ENCODE measurements around the gene TPT1.
A peak's percentile ranks its signal among the peaks of the same experiment; 100 is the strongest.

TPT1 gene

DNA sequence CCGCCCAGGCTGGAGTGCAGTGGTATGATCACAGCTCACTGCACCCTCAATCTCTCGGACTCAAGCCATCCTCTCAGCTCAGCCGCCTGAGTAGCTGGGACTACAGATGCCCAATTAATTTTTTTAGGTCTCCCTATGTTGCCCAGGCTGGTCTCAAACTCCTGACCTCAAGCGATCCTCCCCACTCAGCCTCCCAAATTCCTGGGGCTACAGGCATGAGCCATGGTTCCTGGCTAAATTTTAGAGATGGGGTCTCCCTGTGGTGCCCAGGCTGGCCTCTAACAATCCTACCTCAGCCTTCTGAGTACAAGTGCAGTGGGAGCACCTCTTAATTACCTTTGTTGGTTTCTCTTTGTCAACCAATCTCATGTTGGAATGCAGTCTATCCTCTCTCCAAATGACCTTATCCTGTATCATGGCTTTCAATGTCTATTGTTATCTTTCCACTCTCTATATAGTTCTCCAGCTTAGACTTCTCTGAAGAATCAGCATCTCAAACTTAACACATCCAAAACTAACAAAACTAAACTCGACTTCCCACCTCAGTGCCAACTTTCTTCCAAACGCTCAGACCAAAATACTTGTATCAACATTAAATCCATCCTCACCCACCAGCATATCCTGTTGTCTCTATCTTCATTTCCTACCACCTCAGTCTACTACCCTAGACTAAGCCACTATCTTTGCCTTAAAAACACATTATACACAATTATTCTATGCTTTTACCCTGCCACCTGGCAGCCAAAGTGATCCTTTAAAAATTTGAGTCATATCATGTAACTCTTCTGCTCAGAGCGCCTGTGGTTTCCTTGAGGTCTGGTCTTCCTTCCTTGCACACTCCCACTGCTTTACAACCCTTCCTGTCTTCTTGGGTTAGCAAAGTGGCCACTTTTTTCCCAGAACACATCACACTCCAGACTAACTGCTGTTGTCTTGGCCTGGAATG is 6.7 kb downstream of the TPT1 start:
- peak; percentile 5 for DNase-seq (ENCODE audit: low spot score)

DNA sequence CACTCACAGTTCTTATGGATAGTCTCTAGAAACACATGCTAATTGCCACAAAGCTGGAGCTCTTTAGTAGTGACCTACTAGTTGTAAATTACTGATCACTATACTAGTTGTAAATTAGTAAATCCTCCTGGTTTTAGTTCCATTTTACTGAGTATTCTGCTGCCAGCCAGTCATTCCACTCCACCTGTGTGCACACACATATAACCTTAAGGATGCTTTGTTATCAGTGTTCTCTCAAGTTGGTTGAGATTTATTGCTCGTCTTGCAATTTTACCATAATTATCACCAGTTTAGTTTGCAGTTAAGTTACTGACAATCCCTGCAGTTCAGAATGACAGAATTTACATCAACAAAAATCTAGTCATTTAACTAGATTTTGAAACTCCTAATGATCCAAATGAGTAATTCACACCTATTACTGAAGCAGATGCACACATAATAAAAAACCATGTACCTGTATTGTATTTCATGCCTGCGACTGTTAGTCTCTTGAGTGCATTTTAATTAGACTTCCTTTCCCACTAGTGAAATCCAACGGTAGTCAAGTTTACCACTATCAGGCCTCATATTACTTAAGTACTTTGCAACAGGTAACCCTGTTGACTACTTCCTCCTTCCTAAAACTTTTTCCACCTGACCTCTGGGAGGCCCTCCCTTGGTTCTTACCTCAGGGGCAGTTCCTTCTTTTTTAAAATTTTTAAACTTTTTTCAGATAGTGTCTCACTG is 7.6 kb downstream of the TPT1 start:
- DNase-seq (ENCODE audit: low spot score), result no peak

DNA sequence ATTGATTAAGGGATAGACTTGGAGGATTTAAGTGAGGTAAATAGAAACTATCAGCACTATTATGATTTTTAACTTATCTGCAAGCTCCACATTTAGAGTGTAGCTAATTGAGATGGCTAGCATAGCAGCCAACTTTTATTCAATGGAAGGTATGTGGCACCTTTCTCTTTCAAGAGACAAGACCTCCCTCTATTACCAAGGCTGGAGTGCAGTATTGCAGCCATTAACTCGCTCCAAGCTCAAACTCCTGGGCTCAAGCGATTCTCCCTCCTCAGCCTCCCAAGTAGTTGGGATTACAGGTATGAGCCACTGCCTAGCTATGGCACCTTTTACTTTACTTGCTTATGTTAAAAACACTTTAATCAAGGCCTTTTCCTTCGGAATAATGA is 8.2 kb downstream of the TPT1 start:
- no peak for DNase-seq (ENCODE audit: low spot score)

DNA sequence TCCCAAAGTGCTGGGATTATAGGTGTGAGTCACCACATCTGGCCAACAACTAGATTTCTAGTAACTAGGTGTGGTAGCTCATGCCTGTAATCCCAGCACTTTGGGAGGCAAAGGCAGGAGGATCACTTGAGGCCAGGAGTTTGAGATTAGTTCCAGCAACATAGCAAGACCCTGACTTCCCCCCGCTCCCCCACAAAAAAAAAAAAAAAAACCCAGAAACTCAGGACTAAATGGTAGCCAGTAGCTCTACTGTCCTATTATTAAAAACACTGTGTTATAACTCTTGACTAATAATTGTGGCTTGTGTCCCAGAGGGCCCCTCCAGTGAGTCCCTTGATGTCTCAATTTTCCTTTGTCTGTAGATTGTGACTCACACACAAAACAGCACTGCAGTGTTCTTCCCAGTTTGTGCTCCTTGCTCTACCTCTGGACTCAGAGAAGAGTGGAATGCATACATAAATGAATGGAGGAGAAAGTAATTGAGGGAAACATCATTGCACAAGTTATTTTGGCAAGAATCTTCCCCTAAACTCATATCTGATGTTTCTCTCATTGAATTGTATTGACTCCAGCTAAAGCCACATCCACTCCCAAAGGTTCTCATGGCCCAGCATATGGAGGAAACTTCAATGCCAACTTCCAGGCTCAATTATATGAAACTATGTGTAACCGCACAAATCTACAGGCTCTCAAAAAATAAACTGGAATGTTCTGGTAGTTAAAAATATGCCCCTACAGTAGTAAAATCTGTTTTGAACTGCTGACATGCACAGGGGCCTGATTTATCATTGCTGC is 8.8 kb downstream of the TPT1 start:
- peak; percentile 82 for DNase-seq (ENCODE audit: low spot score)

DNA sequence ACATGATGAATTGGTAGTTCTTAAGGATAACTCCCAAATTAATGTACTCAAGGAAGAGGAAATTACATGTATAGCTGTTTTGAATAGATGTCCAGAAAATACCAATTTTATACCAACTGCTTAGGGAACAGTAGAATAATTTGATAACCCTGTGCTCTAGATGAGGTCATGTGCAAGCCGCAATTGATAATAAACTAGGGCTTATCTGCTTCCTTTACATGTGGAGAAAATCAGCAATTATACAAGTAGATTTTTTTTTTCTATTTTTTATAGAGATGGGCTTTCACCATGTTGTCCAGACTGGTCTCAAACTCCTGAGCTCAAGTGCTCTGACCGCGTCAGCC is 9.3 kb downstream of the TPT1 start:
- DNase-seq (ENCODE audit: low spot score), result no peak

DNA sequence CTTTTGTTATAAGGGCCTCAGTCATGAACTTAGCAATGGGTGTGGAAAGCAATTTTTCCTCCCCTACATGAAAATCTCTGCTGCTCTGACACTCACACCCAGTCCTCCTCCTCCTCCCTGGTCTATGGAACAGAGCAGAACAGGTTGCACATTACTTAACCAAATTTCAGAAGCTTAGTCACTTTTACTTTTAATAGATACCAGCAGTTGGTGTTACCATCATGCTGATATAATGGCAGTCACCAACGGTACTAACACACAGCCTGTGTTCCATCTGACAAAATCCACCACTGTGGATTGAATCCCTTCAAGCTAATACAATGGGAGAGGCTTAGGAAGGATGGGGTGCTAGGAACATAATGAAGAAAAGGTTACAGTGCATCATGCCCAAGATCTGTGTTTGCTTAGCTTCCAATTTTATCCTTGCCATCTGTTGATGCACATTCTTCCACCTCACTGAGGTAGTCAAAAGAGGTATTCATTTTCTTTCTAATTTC is 9.8 kb downstream of the TPT1 start:
- no peak for DNase-seq (ENCODE audit: low spot score)

DNA sequence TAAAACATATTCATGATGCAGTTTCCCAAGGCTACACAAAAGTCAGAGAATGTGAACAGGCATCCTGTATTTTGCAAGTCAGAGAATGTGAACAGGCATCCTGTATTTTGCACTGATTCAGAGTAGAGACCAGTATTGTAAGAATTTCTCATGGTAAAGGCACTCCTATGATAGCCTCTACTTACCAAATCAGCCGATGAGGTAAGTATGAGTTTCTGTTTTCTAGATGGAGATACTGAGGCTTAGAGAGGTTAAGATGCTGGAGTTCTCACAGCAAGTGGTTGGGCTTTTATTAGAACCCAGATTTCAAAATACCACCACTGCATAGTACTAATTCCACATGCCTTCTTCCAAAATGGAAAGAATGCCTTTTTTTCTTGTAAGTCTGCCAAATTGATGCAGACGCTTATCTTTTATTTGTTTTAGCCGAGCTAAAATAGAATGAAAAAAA is 12.3 kb downstream of the TPT1 start:
- DNase-seq (ENCODE audit: low spot score), result peak; percentile 41

DNA sequence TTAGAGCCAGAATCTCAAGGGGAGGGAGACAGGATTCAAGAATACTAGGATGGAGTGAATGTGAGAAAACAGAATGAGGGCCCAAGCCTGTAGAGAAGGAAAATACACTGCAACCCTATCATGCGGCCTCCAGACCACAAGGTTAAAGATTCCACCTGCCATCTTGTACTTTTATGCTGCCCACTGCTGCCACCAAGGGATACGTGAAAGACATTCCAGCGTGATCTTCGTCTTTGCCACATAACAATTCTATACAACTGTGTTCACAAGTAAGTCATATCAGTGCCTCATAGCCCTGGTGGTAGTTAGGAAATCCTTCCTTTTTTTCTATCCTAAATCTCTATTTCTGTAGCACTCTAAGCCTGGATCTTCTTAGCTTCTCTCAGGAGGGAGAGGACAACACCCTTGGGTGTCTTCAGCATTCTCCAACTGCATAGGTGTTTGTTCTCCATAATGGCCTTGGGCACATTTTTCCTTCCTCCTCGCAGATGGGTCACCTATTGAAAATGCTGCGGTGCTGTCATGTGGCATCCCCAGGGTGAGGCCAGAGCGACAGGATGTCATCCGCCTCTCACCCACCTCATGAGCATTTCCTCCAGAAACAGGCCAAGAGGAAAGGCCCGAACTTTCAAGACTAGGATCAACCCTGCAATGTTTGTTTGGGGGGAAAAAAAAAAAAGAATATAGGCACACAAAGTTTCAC is 13.6 kb downstream of the TPT1 start:
- no peak for DNase-seq (ENCODE audit: low spot score)

DNA sequence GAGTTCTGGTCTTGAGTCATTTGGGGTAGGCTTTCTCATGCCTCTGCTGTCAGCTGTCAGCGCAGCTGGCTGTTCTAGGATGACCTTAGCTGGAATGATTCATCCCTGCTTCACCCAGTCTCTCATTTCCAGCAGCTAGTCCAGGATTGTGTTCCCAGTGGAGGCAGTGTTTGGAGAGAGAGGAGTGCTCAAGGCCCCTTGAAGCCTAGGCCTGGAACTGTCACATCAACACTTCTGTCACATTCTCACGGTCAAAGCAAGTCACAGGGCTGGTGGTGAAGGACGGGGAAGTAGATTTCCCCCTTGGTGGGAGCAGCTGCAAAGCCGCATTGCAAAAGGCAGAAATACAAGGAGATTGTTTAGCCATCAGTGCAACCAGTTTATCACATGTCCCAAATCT is 15.2 kb downstream of the TPT1 start:
- peak; percentile 81 for DNase-seq (ENCODE audit: low spot score)

DNA sequence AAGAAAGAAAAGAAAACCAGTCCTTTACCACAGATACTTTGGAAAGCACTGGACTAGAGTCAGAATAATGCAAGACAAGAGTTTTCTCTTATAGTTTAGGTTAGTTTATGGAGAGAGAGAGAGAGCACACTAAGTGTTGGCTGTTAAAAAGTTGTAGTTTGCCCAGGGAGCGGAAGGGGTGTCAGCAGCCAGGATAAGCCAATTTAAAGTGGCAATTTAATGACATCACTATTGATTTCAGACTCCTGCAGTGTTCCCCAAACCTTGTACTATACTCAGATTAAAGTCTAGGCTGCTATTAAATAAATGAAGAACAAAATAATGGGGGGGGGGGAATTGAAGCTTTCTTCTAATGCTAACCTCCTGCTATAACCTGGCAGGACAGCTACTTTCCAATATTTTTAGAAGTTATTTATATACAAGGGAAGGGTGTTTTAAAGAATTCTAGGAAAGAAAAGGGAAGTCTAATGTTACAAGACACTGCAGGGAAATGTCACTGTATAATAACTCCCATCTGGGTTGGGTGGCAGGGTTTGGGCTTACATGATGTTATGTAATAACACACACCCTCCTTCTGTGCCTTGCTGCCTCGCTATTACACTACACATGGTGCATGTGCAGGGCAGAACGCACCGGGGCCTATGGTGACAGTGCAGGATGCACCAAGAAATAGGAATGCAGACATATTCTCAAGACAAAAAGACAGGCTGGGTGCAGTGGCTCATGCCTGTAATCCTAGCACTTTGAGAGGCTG is 19.9 kb downstream of the TPT1 start:
- no peak for DNase-seq (ENCODE audit: low spot score)

DNA sequence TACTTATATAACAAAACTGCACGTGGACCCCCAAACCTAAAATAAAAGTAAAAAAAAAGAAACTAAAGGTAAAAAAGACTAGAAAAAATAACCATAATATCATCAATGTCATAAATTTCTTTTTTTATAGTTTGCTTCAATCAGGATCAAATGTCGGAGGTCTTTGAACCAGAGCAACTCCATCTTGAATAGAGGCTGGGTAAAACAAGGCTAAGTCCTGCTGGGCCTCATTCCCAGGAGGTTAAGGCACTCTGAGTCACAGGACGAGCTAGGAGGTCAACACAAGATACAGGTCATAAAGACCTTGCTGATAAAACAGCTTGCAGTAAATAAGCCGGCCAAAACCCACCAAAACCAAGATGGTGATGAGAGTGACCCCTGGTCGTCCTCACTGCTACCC is 24.0 kb downstream of the TPT1 start:
- DNase-seq (ENCODE audit: low spot score), result no peak

DNA sequence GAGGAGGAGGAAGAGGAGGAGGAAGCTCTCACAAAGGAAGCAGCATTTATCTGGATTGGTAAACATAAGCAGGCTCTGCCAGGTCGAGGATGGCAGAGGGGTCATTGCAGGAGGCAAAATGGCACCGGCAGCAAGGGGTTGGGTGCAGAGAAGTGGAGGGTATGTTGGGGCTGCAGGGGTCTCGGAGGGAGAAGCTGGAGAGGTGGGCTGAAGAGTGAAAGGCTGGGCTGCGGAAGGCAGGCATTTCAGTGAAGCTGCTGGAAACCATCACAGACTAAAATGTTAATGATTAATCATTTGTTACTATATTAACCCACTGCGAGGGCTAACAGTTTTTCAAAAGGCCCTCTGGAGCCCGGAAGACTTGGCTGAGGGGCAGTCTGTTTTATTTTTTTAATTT is 24.6 kb downstream of the TPT1 start:
- DNase-seq (ENCODE audit: low spot score), result no peak

DNA sequence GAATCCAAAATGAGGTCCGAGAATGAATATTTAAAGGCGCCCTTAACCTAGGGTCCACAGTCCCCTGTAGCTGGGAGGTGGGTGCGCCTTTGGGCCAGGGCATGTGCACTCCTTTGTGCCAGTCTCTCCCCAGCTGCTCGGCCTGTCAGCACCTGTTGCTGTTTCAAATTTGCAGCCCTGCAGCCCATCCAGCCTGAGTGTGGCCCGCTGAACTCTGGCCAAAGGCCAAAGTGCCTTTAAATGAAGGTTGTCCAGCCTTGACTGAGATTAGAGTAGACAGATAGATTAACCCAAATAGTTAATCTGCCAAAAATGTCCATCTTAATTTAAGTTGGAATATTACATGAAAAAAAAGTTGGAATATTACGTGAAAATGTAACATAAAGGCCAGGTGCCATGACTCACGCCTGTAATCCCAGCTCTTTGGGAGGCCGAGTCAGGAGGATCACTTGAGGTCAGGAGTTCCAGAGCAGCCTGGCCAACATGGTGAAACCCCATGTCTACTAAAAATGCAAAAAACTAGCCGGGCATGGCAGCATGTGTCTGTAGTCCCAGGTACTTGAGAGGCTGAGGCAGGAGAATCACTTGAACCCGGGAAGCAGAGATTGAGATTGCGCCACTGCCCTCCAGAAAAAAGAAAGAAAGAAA is 25.3 kb downstream of the TPT1 start:
- no peak for DNase-seq (ENCODE audit: low spot score)

DNA sequence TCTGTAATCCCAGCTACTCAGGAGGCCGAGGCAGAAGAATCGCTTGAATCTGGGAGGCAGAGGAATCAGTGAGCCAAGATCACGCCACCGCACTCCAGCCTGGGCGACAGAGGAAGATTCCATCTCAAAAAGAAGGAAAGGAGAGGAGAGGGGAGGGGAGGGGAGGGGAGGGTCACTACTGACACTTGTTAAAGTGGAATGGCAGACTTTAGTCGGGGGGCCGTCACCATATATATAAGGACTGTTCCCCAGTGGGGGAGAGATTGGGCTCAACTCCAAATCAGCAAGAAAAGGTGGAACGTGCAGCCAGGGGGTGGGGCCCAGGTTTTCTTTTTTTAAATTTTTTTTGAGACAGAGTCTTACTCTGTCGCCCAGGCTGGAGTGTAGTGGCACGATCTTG is 26.2 kb downstream of the TPT1 start:
- no peak for DNase-seq (ENCODE audit: low spot score)

DNA sequence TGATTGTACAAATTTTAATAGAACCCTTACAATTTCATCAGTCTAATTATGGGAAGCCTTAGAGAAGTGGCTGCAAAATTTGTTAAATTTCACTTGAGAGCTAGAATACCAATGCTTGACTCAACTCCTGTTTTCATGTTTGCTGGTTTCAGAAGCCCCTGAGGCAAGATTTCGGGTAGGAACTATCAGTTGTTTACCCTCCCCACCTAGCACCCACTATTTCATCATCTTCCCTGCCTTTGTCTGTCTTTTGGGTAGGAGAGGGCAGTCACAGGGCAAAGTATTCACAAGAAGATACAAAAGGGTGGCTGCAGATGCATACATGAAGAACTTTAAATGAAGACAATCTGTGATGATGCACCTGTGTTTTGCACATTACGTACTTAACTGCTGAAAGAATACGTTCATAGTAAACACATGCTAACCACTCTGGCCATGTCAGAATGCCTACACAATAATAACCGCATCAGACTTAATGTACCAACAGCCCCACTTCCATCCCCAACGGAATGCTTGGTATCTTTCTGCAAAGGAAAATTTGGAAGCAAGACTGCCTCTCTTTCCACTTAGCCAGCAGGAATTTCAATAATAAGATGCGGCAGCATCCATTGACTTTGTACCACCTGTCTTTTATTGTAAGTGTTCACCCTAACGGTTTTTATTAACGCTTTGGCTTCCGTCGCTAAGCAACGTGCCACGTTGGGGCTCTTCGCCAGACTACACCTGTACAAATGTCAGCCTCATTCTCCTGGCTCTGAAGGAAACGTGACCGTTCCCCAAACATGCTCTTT is 30.4 kb downstream of the TPT1 start:
- DNase-seq (ENCODE audit: low spot score), result no peak

DNA sequence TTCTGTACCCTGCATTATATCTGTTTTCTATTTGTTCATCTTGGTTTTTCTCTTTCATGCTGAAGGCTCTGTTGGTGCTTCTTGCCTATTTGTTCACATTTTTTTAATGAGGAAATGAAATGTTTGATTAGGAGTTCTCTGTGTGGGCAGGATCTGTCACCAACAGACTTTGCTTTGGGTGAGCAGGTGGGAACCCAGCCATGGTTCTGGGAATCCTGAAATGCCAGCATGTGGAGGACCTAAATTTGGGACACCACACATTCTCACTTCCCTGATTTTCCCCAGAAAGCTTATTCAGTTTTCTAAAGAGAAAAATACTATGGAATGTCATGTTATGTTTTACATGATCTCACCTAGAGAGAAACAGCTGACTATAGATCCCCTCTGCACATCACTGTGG is 34.0 kb downstream of the TPT1 start:
- no peak for DNase-seq (ENCODE audit: low spot score)

DNA sequence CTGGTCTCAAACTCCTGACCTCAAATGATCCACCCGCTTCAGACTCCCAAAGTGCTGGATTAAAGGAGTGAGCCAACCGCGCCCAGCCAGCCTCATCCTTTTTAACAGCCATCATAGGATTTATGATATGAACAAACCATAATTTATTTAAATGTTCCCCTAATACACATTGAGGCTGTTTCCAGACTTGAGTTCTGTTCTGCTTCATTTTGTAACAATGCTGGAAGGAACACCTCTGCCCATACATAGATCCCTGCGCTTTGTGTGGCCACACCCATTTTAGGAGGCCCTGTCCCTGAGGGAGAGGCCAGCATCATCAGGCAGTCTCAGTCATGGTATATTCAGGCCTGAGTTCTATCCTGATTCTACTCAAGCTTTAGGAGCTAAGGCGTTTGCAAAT is 35.9 kb downstream of the TPT1 start:
- DNase-seq (ENCODE audit: low spot score), result no peak

DNA sequence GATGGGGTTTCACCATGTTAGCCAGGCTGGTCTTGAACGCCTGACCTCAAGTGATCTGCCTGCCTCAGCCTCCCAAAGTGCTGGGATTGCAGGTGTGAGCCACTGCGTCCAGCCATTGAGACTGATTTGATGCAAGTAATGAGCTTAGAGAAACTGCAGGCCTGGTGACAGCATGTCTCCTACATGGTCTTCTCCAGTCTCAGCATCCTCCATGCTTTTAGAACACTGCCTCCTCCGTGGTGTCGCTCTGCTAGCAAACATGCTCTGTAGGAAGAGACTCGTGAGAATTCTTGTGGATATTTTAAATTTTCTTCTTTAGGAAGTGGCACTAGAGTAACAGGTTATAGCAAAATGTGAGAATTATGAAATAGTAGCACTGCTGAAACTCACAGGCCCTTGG is 37.1 kb downstream of the TPT1 start:
- no peak for DNase-seq (ENCODE audit: low spot score)

DNA sequence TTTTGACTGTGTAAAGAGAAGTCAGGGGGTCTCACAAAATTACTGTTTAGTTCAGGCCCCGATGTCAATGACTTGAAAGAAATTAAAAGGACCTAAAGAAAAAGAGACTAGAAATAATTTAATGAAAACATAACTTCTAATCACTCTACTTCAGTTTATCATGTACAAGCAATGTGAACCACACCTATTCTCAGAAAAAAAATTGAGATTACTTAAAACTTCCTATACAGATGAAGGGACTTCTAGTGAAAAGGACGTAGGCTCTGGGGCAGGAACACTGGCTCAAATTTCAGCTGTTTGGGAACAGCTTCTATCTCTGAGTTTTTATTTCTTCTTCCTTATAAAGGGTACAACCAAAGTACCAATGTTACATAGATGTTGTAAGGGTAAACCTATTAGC is 38.0 kb downstream of the TPT1 start:
- no peak for DNase-seq (ENCODE audit: low spot score)

DNA sequence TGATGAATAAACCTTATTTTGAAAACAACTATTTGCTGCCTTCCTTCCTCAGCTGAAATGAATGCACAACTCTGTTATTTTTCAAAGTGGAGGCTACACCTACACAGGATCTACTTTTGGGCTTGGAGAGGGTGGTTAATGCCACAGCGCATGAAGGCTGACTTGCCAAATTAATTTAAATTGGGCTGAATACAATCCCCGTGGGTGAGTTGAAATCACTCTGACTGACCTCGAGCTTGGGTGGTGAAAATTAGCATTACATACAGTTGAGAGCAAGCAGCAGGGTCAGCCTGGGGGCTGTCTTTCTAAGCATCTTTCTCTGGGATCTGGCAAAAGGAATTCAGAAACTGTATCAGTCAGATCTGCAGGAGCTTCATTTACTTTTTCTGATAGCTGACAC is 38.5 kb downstream of the TPT1 start:
- no peak for DNase-seq (ENCODE audit: low spot score)

Measured in AG08395 (cell line).